Measurements from ENCODE around the gene C2CD4A.

The C2CD4A gene

DNA sequence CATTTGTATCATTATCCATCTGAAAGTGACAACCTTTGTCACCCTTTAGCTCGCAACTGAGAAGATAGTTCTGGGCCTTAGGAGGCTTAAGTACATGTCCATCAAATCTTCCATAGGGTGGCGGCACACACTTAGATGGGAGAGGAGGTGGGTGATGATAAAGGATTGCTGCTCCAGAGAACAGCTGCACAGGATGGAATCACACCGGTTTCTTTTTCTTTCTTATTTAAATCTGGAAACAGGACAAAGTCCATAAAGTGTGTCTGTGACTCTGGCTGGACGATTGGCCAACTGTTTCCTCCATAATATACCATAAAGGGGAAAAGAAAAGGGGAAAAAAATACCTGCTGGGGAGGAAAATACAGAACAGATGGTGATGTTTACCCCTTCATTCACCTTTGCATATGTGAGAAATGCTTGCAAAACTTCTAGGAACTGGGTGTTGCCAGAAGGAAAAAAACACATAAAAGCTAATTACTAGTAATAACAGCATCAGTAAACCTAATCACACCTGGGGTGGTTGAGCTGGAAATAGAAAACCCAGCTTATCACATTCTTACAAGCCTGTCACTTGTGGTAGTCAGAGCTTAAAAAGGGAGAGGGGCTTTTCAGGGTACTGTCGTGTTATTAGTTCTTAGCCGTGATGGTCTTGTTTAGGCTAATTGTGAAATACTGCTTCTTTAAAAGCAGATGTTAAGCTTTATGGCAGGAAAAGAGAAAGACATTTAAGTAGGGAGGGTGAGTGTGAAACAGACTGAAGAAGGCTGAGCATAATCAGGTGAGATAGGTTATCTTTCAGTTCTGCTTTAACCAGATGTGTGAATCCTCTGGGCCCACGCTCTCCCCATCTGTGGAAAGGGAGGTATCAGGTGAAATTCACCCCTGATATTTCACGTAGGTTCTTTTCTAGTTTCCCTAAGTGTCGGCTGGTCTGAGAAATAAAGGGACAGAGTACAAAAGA is 16.7 kb downstream of the C2CD4A start (continued):
- TF ChIP-seq, protein P1, sequence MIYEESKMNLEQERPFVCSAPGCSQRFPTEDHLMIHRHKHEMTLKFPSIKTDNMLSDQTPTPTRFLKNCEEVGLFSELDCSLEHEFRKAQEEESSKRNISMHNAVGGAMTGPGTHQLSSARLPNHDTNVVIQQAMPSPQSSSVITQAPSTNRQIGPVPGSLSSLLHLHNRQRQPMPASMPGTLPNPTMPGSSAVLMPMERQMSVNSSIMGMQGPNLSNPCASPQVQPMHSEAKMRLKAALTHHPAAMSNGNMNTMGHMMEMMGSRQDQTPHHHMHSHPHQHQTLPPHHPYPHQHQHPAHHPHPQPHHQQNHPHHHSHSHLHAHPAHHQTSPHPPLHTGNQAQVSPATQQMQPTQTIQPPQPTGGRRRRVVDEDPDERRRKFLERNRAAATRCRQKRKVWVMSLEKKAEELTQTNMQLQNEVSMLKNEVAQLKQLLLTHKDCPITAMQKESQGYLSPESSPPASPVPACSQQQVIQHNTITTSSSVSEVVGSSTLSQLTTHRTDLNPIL (CRISPR knock-in tag; IDR thresholded peaks at IDR 0.05; ENCODE audit: low read depth): no peak
- no peak for TF ChIP-seq POU6F1 (CRISPR knock-in tag; IDR thresholded peaks at IDR 0.05; ENCODE audit: borderline replicate concordance, low read depth)

GRCh38 chr15:62085740-62086139 is 19.0 kb downstream of the C2CD4A start:
- TF ChIP-seq GLIS3 (CRISPR knock-in tag; IDR thresholded peaks at IDR 0.05) (no peak), TOX (CRISPR knock-in tag; IDR thresholded peaks at IDR 0.05; ENCODE audit: borderline replicate concordance) (no peak), CSDC2 (CRISPR knock-in tag; IDR thresholded peaks at IDR 0.05) (no peak), ZFP3 (CRISPR knock-in tag; IDR thresholded peaks at IDR 0.05) (no peak), CSRNP3 (CRISPR knock-in tag; IDR thresholded peaks at IDR 0.05) (no peak), ZFP30 (CRISPR knock-in tag; IDR thresholded peaks at IDR 0.05) (no peak), ZNF565 (CRISPR knock-in tag; conservative IDR thresholded peaks at IDR 0.05; ENCODE audit: low read depth) (no peak), OSR1 (CRISPR knock-in tag; IDR thresholded peaks at IDR 0.05) (no peak), POU6F1 (CRISPR knock-in tag; IDR thresholded peaks at IDR 0.05; ENCODE audit: borderline replicate concordance, low read depth) (no peak), SNAI2 (CRISPR knock-in tag; IDR thresholded peaks at IDR 0.05) (no peak), ZNF70 (CRISPR knock-in tag; IDR thresholded peaks at IDR 0.05) (no peak), TSHZ2 (CRISPR knock-in tag; IDR thresholded peaks at IDR 0.05) (no peak), ZNF8 (CRISPR knock-in tag; IDR thresholded peaks at IDR 0.05) (no peak), ZC3H10 (CRISPR knock-in tag; IDR thresholded peaks at IDR 0.05) (no peak), RARB (CRISPR knock-in tag; IDR thresholded peaks at IDR 0.05) (no peak), TCF4 (CRISPR knock-in tag; IDR thresholded peaks at IDR 0.05; ENCODE audit: borderline replicate concordance) (no peak)
- TF ChIP-seq, protein P1 (CRISPR knock-in tag; IDR thresholded peaks at IDR 0.05; ENCODE audit: low read depth): no peak

GRCh38 chr15:62087671-62088352 is 21.0 kb downstream of the C2CD4A start:
- ATAC-seq: peak; percentile 55; the same call in 1 of the 3 replicates
- TF ChIP-seq ARNTL (CRISPR knock-in tag; IDR thresholded peaks at IDR 0.05; ENCODE audit: borderline replicate concordance, low read depth) (no peak), ZNF565 (CRISPR knock-in tag; conservative IDR thresholded peaks at IDR 0.05; ENCODE audit: low read depth) (no peak), ESRRG (CRISPR knock-in tag; IDR thresholded peaks at IDR 0.05) (no peak), TSHZ2 (CRISPR knock-in tag; IDR thresholded peaks at IDR 0.05) (no peak)
- TF ChIP-seq, protein P2, sequence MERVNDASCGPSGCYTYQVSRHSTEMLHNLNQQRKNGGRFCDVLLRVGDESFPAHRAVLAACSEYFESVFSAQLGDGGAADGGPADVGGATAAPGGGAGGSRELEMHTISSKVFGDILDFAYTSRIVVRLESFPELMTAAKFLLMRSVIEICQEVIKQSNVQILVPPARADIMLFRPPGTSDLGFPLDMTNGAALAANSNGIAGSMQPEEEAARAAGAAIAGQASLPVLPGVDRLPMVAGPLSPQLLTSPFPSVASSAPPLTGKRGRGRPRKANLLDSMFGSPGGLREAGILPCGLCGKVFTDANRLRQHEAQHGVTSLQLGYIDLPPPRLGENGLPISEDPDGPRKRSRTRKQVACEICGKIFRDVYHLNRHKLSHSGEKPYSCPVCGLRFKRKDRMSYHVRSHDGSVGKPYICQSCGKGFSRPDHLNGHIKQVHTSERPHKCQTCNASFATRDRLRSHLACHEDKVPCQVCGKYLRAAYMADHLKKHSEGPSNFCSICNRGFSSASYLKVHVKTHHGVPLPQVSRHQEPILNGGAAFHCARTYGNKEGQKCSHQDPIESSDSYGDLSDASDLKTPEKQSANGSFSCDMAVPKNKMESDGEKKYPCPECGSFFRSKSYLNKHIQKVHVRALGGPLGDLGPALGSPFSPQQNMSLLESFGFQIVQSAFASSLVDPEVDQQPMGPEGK (CRISPR knock-in tag; IDR thresholded peaks at IDR 0.05; ENCODE audit: borderline replicate concordance): no peak

More at GRCh38 chr15:62085740-62086139, 19.0 kb downstream of the C2CD4A start:
- ATAC-seq: no peak
